ENCODE results near the gene ANP32D. TPM values are rescaled to one million over a fixed set of nuclear protein-coding genes. Genes with fewer than 3 reads are reported as not detected.
"Not testable (repeated sequence)": the region's sequence is repeated elsewhere in the genome, so short reads cannot be mapped to it uniquely, and the experiment has no call there.

ANP32D gene
- total RNA-seq, 1 experiment from 2014 or later = not detected

- Mint-ChIP-seq H3K4me3 (ENCODE audit: unreplicated experiment) (no peak overlapping the region), H3K27ac (ENCODE audit: unreplicated experiment) (no peak overlapping the region), H3K4me1 (ENCODE audit: low read depth, unreplicated experiment) (no peaks in the 10 kb centered on the region), H3K9me3 (ENCODE audit: unreplicated experiment) (peaks cover 55% of the 10 kb centered on the region), H3K36me3 (ENCODE audit: insufficient read depth, unreplicated experiment) (no peaks in the 10 kb centered on the region), H3K27me3 (ENCODE audit: insufficient read depth, unreplicated experiment) (peaks cover 7% of the 10 kb centered on the region)
- ChIA-PET CTCF (interaction anchor here (0.7 kb wide), 1 partner anchor 10 kb away, joined by 3 read pairs; no protein-coding TSS in a partner anchor), POLR2A (no interaction called here)
- H3K36me3 ChIP-seq (ENCODE audit: control insufficient read depth, insufficient read depth, low read length) = no peaks in the 10 kb centered on the region
- H3K27me3 ChIP-seq (replicated peaks; ENCODE audit: control insufficient read depth, insufficient read depth, low read length) = no peaks in the 10 kb centered on the region
- intact Hi-C loops (cut with micrococcal nuclease; ENCODE audit: unreplicated experiment) = no loop called here
- no peak for DNase-seq
- TF ChIP-seq CTCF (IDR thresholded peaks at IDR 0.05; ENCODE audit: insufficient read depth in 1 of 2, low read depth in 1 of 2, low read length in 1 of 2, severe bottlenecking in 1 of 2, unreplicated experiment in 1 of 2) = no peak
- BruUV-seq (replicated peaks) = no TSS peak
- H3K4me3 ChIP-seq (ENCODE audit: low read depth, low read length) = no peak overlapping the region
- H3K4me1 ChIP-seq = no peaks in the 10 kb centered on the region
- peaks cover 26% of the 10 kb centered on the region for H3K9me3 ChIP-seq
Measured at GRCh38 chr12:48473061-48473460, 702 bp downstream of the ANP32D start.

- Mint-ChIP-seq H3K9me3 (ENCODE audit: unreplicated experiment) (peaks cover 40% of the 10 kb centered on the region), H3K4me3 (ENCODE audit: unreplicated experiment) (peak overlapping the region; percentile 36)
- H3K9me3 ChIP-seq = peaks cover 21% of the 10 kb centered on the region
- H3K36me3 ChIP-seq (ENCODE audit: control insufficient read depth, insufficient read depth, low read length); H3K4me3 ChIP-seq (ENCODE audit: low read depth, low read length); H3K27me3 ChIP-seq (replicated peaks; ENCODE audit: control insufficient read depth, insufficient read depth, low read length); H3K27ac Mint-ChIP-seq (ENCODE audit: unreplicated experiment); H3K4me1 Mint-ChIP-seq (ENCODE audit: low read depth, unreplicated experiment); BruUV-seq (replicated peaks); DNase-seq; H3K4me1 ChIP-seq; H3K27me3 Mint-ChIP-seq (ENCODE audit: insufficient read depth, unreplicated experiment); H3K36me3 Mint-ChIP-seq (ENCODE audit: insufficient read depth, unreplicated experiment); CTCF ChIA-PET; POLR2A ChIA-PET; intact Hi-C loops (cut with micrococcal nuclease; ENCODE audit: unreplicated experiment): not testable (repeated sequence)
Measured at GRCh38 chr12:48474497-48474896, 2.1 kb downstream of the ANP32D start.

GRCh38 chr12:48482198-48482597, 9.8 kb downstream of the ANP32D start, which contains the start of gene C12orf54:
Gene C12orf54, plus strand, starts transcription at chr12:48482498. Its CDS starts 799 bp downstream, at chr12:48483297.
- DNase-seq = no peak
- H3K9me3 Mint-ChIP-seq (ENCODE audit: unreplicated experiment) = no peaks in the 10 kb centered on the region
- H3K9me3 ChIP-seq = no peaks in the 10 kb centered on the region
- CTCF ChIA-PET = no interaction called here
- no peaks in the 10 kb centered on the region for H3K27me3 ChIP-seq (replicated peaks; ENCODE audit: control insufficient read depth, insufficient read depth, low read length)
- H3K4me1 ChIP-seq = no peaks in the 10 kb centered on the region
- H3K27me3 Mint-ChIP-seq (ENCODE audit: insufficient read depth, unreplicated experiment) = peaks cover 10% of the 10 kb centered on the region
- H3K36me3 ChIP-seq (ENCODE audit: control insufficient read depth, insufficient read depth, low read length) = no peaks in the 10 kb centered on the region
- no peak within 1 kb of the TSS for H3K4me3 Mint-ChIP-seq (ENCODE audit: unreplicated experiment)
- BruUV-seq (replicated peaks) = no TSS peak
- intact Hi-C loops (cut with micrococcal nuclease; ENCODE audit: unreplicated experiment) = no loop called here
- no peak for TF ChIP-seq CTCF (IDR thresholded peaks at IDR 0.05; ENCODE audit: insufficient read depth in 1 of 2, low read depth in 1 of 2, low read length in 1 of 2, severe bottlenecking in 1 of 2, unreplicated experiment in 1 of 2)
- no peak within 1 kb of the TSS for H3K4me3 ChIP-seq (ENCODE audit: low read depth, low read length)
- POLR2A ChIA-PET = no interaction called here
- no peaks in the 10 kb centered on the region for H3K36me3 Mint-ChIP-seq (ENCODE audit: insufficient read depth, unreplicated experiment)
- H3K4me1 Mint-ChIP-seq (ENCODE audit: low read depth, unreplicated experiment) = no peaks in the 10 kb centered on the region
- H3K27ac Mint-ChIP-seq (ENCODE audit: unreplicated experiment) = no peak within 1 kb of the TSS

- Mint-ChIP-seq H3K27ac (ENCODE audit: unreplicated experiment) (no peak overlapping the region), H3K4me3 (ENCODE audit: unreplicated experiment) (no peak overlapping the region), H3K36me3 (ENCODE audit: insufficient read depth, unreplicated experiment) (no peaks in the 10 kb centered on the region), H3K4me1 (ENCODE audit: low read depth, unreplicated experiment) (no peaks in the 10 kb centered on the region), H3K9me3 (ENCODE audit: unreplicated experiment) (no peaks in the 10 kb centered on the region), H3K27me3 (ENCODE audit: insufficient read depth, unreplicated experiment) (peaks cover 12% of the 10 kb centered on the region)
- no peaks in the 10 kb centered on the region for H3K36me3 ChIP-seq (ENCODE audit: control insufficient read depth, insufficient read depth, low read length)
- POLR2A ChIA-PET = no interaction called here
- no peaks in the 10 kb centered on the region for H3K4me1 ChIP-seq
- H3K27me3 ChIP-seq (replicated peaks; ENCODE audit: control insufficient read depth, insufficient read depth, low read length) = no peaks in the 10 kb centered on the region
- intact Hi-C loops (cut with micrococcal nuclease; ENCODE audit: unreplicated experiment) = no loop called here
- no peak for DNase-seq
- no peaks in the 10 kb centered on the region for H3K9me3 ChIP-seq
- H3K4me3 ChIP-seq (ENCODE audit: low read depth, low read length) = no peak overlapping the region
- CTCF ChIA-PET = interaction anchor here (0.8 kb wide), 1 partner anchor 9 kb away, joined by 3 read pairs; no protein-coding TSS in a partner anchor
- no peak for TF ChIP-seq CTCF (IDR thresholded peaks at IDR 0.05; ENCODE audit: insufficient read depth in 1 of 2, low read depth in 1 of 2, low read length in 1 of 2, severe bottlenecking in 1 of 2, unreplicated experiment in 1 of 2)
- no TSS peak for BruUV-seq (replicated peaks)
Measured at GRCh38 chr12:48482930-48483329, 10.6 kb downstream of the ANP32D start.
